Activated CD8-positive, alpha-beta memory T cell treated with anti-CD3 and anti-CD28 coated beads for 36 hours (primary cell): Measurements from ENCODE around the gene EIF4EBP3. TPM values are rescaled to one million over a fixed set of nuclear protein-coding genes. Genes with fewer than 3 reads are reported as not detected.

Source experiments
- CTCF ChIA-PET: fragments of 350-600 bp; sonication (Branson Sonifier 250); formaldehyde crosslinking; loops from one replicate; lab custom pipeline; 2021; ENCODE audit warnings: antibody characterized with exemption; lab: Charles Lee
- POLR2A ChIA-PET: fragments of 350-600 bp; sonication (Branson Sonifier 250); formaldehyde crosslinking; loops from one replicate; lab custom pipeline; 2021; ENCODE audit warnings: antibody characterized with exemption; lab: Charles Lee
- total RNA-seq, 2 experiments: library from RNA; stranded (reverse); gene quantifications; one replicate each; pipeline ENCODE4 v1.2.3, GENCODE V29; 2021

The EIF4EBP3 gene
- total RNA-seq, 2 experiments from 2014 or later = 13.6 to 14.1 TPM

DNA sequence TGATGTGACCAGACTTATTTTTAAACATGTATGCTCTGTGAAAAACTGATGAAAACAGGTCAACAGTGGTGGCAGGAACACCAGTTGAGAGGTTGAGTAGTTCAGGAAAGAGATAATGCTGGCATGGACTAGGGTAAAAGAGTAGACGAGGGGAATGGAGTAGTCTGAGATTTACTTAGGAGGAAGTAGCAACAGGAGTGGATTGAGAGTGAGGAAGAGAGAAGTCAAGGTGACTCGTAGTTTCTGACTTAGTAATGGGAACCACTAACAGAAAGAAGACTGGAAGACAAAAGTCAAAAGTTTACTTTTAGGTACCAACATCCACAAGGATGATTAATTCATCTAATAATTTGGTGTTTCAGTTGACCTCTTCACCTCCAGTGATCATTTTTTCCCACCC lies 6.2 kb downstream of the EIF4EBP3 start:
- ChIA-PET CTCF (interaction anchor here (1.1 to 1.7 kb wide), 2 partner anchors 77 to 180 kb away, joined by 3 to 4 read pairs; no protein-coding TSS in a partner anchor), POLR2A (interaction anchor here (1.2 kb wide), 1 partner anchor 81 kb away, joined by 4 read pairs; no protein-coding TSS in a partner anchor)

DNA sequence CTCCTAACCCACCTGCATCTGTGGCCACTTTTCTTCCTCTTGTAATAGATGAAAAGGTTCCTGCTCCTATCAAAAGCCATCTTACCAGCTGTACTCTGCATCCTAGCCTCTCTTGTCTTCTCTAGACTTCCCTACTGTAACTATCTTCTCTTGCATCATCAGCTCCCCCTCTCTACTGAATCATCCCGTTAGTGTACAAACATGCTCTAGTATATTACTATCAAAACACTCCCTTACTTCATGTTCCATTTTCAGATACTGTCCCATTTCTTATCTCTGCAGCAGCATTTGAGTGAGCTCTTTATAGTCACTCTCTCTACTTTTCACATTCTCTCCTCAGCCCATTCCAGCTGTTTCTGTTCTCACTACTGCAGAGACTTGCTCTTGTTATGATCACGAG lies 7.0 kb downstream of the EIF4EBP3 start:
- POLR2A ChIA-PET = interaction anchor here (0.7 kb wide), 1 partner anchor 152 kb away, joined by 4 read pairs; no protein-coding TSS in a partner anchor
- CTCF ChIA-PET = interaction anchor here (0.6 to 1.2 kb wide), 3 partner anchors 9 to 80 kb away, joined by 3 to 5 read pairs (median 5); partner anchors contain the start of gene APBB3

DNA sequence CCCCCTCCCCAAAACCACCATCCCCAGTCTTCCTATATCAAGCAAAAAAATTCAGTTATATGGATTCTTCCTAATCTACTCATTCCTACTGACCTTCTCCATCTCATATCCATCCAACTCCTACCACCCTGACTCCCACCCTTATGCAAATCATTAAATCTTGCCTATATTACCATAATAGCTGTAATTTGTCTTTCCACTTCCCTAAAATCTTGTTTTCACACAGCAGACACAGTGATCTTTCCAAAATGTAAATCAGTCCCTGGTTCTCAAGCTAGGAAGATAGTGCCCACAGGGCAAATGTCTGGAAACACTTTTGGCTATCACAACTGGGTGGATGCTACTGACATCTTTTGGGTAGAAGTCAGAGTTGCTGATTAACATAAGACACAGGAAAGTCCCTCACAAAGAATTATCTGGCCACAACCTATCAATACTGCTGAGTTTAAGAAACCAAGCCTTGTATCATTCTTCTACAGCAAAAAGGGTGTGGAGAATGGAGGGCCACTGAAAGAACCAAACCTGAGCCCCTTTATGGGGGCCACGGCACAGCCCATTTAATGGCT lies 8.4 kb downstream of the EIF4EBP3 start:
- ChIA-PET POLR2A (interaction anchor here (0.6 to 0.7 kb wide), 2 partner anchors 76 to 145 kb away, joined by 3 to 5 read pairs; no protein-coding TSS in a partner anchor), CTCF (interaction anchor here (0.6 kb wide), 2 partner anchors 124 to 153 kb away, joined by 3 to 7 read pairs; no protein-coding TSS in a partner anchor)

DNA sequence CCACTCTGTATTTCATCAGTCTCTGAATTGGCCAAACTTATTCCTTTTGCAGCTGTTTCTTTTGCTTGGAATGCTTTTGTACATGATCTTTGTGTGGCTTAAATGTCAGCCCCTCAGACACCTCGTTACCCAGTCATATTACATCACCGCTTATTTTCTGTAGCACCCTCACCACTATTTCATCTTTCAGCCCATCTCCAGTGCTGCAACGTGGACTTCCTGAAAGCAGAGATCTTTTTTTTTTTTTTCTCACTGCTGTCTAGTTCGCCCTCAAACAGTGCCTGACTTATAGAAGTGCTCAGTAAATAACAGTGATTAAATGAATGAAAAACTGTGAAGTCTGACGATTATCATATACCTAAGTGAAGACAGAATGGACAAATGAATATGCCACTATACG lies 9.0 kb downstream of the EIF4EBP3 start:
- ChIA-PET CTCF (interaction anchor here (1.1 to 2.4 kb wide), 2 partner anchors 11 to 78 kb away, joined by 5 to 6 read pairs; no protein-coding TSS in a partner anchor), POLR2A (interaction anchor here (0.6 to 1.4 kb wide), 3 partner anchors 9 to 76 kb away, joined by 4 to 5 read pairs (median 5); partner anchors contain the start of gene EIF4EBP3)

DNA sequence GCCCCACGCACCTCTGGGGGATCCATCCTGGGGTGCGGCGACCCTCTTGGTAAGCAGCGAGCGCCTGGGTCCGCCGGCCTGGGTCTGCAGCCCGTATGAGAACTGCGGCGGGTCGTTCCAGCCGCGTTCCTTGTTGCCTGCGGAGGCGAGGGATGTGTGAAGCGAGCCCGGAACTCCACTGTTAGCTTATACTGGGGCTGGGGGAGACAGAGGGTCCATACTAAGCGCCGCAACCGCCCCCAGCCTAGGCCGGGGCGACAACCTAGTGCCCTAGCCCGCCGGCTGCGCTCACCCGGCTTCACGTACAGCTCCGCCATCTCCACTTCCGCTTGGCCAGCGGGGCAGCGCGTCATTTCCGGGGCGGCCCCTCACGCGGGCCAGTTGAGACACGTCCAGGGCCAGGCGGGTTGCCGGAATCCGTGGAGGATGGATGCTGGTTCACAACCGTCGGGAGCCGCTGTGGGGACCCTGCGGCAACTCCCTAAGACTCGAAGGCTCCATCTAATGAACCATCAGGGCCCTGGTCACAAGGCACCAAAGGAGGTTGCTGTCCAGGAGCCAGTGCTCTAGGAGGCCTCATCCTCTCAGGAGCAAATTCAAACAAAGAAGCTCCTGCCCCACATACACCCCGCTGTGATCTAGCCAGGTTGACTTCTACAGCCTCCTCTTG lies 9.8 kb downstream of the EIF4EBP3 start, which contains the start of gene SRA1:
SRA1 (minus strand) TSS at position 338 of the 670 bp plus-strand sequence; CDS start at position 317, 21 bp downstream.
- ChIA-PET POLR2A (interaction anchor here (0.6 to 1.4 kb wide), 6 partner anchors 9 to 89 kb away, joined by 3 to 7 read pairs (median 4); partner anchors contain the start of gene EIF4EBP3), CTCF (interaction anchor here (0.5 to 2.4 kb wide), 5 partner anchors 9 to 148 kb away, joined by 3 to 6 read pairs (median 5); partner anchors contain the start of gene EIF4EBP3)

DNA sequence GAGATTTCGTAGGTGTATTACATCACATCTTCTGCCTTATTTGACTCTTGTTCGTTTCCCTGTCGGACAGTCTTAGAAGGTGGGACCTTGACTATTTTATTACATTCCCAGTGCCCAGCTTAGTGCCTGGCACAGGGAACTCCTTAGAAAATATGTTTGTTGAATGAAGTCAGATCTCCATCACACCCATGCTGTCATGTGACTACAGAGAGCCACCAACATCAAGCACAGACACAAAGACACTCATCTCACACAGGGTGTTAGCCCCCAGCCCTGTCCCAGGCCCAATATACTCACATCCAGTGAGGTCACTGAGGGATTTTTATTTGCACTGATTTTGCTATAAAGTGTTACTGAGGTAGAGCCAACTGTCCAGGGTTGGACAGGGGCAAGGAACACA lies 10.5 kb downstream of the EIF4EBP3 start:
- CTCF ChIA-PET = interaction anchor here (0.5 to 2.4 kb wide), 4 partner anchors 10 to 149 kb away, joined by 3 to 6 read pairs (median 5); partner anchors contain the start of gene EIF4EBP3
- POLR2A ChIA-PET = interaction anchor here (0.5 to 1.4 kb wide), 6 partner anchors 8 to 89 kb away, joined by 3 to 7 read pairs (median 3); partner anchors contain the start of gene EIF4EBP3

DNA sequence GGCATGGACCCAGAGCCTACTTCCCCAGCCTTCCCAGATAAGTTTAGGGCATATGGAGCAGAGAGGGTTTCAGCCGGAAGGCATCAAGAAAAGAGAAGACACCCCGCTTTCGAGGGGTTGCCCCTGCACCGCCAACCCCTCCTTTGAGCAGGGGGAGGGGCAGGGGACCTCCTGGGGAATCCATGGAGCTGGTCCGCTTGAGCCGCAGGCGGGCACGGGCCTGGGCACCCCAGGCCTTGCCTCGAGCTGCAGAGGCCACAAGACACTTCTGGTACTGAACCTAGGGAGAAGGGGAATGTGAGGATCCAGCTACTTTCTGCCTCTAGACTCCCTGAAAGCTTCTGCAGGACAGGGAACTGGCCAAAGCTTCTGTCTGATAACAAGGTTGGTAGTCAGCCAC lies 11.1 kb downstream of the EIF4EBP3 start:
- ChIA-PET CTCF (interaction anchor here (2.4 kb wide), 1 partner anchor 76 kb away, joined by 6 read pairs; no protein-coding TSS in a partner anchor), POLR2A (interaction anchor here (0.5 to 0.9 kb wide), 2 partner anchors 8 to 11 kb away, joined by 3 read pairs; no protein-coding TSS in a partner anchor)

DNA sequence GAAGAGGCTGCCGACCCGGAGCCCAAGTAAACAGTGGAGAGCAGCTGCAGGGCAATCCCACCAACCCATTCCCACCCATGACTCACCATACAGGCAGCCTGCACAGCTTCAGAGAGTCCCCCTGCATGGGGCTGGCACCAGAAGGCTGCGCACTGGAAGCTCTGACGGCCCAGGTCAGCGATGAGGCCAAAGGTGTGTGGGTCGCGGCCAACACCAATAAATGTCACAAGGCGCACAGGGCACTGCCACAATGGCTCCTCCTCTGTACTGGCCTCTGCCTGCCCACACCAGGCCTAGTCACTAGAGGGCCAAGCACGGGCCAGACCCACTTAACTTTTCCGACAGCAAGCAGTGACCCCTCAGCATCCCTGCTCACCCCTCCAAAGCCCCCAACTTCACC lies 12.8 kb downstream of the EIF4EBP3 start:
- CTCF ChIA-PET = no interaction called here
- POLR2A ChIA-PET = no interaction called here

DNA sequence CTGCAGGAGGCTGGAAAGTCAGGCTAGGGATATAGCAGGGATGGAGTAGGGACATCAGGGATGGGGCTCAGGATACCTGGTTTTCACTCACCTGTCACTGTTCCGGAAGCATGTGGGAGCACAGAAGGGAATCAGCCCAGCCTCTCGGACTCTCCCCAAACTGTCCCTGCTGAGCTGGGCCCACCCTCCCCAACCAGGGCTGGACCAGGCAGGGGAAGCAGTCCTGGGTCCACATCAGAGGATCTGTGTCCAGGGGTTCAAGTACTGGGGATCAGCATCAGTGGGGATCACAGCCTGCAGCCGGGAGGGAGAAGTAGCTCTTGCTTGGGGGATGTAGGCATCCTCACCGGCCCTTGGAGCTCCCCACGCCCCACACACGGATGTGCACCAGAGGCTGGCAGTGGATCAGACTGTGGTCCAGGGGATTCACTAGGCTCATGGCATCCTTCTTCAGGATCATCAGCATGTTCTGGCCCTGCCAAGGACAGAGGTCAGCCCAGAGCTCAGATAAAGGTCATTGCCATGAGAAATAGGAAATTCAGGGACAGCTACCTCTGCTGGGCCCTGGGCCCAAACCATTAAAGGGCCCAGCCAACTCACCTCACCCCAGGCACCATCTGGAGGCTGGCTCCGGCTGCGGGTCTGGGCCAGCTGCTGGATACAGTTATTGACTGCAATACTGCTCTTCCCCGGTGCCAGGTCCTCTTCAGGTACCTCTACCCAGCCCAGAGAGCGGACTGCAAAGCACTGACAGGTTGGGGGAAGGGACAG lies 14.5 kb downstream of the EIF4EBP3 start:
- CTCF ChIA-PET = no interaction called here
- POLR2A ChIA-PET = interaction anchor here (0.6 kb wide), 2 partner anchors 60 to 129 kb away, joined by 3 to 4 read pairs; partner anchors contain the start of genes HARS1 and HARS2

DNA sequence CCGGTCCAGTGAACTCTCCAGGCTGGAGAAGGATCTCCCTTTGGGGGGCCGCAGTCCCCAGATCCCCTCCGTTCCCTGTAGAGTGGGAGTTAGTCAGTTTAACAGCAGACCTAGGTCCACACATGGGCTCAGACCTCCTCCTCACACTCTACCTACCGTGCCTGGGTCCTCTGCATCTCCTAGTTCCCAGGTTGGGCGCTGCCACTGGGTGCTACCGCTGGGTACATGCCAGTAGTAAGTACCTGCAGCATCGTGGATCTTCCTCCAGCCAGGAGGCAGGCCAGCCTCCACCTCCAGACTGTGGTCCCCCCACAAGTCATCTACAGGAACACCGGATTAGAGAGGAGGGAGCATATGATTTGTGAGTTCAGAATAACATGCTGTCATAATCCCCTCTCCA lies 16.1 kb downstream of the EIF4EBP3 start:
- CTCF ChIA-PET = interaction anchor here (0.6 to 1.5 kb wide), 2 partner anchors 9 to 13 kb away, joined by 3 read pairs; no protein-coding TSS in a partner anchor
- POLR2A ChIA-PET = interaction anchor here (0.6 to 1.8 kb wide), 6 partner anchors 17 to 1353 kb away, joined by 3 to 5 read pairs (median 4); partner anchors contain the start of genes EIF4EBP3, HARS1, HARS2 and IK

DNA sequence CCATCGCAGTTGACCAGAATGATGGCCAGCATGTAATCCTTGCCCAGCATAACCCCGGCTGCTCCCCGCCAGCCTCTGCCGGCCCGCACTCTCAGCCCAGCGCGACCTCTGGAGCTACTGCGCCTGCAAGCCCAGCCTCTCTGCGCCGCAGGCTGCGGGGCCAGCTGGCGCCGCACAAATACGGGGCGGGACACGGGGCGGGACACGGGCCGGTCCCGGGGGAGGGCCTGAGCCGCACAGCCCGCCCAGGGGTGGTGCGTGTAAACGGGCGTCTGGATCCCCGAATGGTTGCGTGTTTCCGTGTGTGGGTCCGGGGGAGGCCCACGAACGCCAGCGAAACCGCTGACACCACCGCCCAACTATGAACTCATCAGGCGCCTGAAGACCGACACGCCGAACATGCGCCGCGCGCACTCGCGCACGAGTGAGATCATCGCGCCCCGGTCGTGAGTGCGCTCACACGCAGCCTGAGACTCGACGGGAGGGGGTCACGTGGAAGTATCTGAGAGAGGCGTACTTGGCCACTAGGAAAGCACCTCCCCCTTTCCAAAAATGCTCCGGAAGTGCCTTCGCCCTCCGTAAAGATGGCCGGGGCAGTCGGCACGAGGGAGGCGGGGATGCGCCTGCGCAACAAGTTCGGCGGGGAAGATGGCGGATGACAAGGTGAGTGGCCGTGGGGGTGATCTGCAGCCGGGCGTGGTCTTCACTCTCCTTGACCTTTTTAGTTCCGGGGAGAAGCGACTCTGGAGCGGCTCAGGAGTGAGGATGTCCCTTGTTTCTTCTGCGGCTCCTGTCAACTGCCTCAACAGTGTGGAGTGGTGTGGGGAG lies 16.9 kb downstream of the EIF4EBP3 start, which contains the start of the genes APBB3 and SLC35A4:
APBB3 (minus strand) TSS at position 403 of the 828 bp plus-strand sequence; CDS start at position 50, 353 bp downstream.
SLC35A4 (plus strand) TSS at position 633 of the 828 bp plus-strand sequence. CDS start 2,342 bp downstream, outside the sequence.
- ChIA-PET CTCF (interaction anchor here (0.6 to 1.5 kb wide), 3 partner anchors 10 to 71 kb away, joined by 3 to 4 read pairs (median 3); no protein-coding TSS in a partner anchor), POLR2A (interaction anchor here (0.6 to 1.8 kb wide), 8 partner anchors 17 to 1352 kb away, joined by 3 to 5 read pairs (median 4); partner anchors contain the start of genes CD14, EIF4EBP3, HARS1 and HARS2)

DNA sequence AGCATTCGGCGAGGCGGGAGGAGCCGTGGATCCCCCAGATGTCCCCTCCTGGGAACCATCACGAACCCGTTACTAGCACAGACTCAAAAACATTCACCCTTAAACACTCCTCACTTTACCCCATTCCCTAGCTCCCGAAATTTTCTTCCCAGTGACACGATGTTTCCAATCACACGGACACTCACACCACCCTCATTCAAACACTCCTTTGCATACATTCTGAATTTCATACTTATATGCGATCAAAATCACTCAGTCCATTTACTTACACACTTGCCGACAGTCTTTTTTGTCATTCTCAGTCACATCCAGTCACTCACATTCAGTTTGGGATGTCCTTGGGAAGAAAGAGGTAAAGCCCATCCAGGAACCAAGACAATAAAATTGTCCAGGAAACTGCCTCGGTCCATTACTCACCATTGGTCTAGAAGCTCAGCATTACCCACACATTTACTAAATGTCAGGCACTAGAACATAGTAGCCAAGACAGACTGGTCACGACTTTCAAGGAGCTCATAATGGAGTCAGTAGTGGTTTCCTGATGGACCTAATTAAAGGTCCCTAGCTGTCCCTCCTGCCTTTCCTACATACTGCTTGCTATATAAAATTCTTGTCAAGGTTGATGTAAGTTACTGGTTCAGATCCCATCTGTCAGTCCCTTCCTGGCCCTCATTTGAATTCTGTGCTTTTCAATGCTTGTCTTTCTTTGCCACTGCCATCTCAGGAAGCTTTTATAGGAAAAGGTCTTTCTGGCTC lies 17.7 kb downstream of the EIF4EBP3 start:
- ChIA-PET CTCF (interaction anchor here (0.8 to 1.5 kb wide), 3 partner anchors 68 to 202 kb away, joined by 3 to 4 read pairs (median 3); partner anchors contain the start of gene CD14), POLR2A (interaction anchor here (1.0 to 1.8 kb wide), 3 partner anchors 67 to 126 kb away, joined by 3 to 5 read pairs (median 5); partner anchors contain the start of genes CD14, HARS1 and HARS2)

DNA sequence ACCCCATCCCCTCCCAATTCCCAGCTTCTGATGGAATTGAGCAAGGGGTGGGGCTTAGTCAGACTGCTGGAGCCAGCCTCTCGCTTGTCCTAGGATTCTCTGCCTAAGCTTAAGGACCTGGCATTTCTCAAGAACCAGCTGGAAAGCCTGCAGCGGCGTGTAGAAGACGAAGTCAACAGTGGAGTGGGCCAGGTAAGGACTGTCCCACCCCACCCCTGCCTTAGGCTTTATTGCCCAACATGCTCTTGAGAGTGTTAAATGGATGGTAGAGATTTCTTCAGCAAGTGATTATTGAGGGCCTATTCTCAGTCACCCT lies 18.3 kb downstream of the EIF4EBP3 start:
- ChIA-PET POLR2A (interaction anchor here (0.8 to 1.0 kb wide), 3 partner anchors 8 to 69 kb away, joined by 3 to 5 read pairs (median 3); partner anchors contain the start of gene CD14), CTCF (interaction anchor here (0.8 to 1.5 kb wide), 3 partner anchors 67 to 202 kb away, joined by 3 to 4 read pairs (median 3); partner anchors contain the start of gene CD14)

DNA sequence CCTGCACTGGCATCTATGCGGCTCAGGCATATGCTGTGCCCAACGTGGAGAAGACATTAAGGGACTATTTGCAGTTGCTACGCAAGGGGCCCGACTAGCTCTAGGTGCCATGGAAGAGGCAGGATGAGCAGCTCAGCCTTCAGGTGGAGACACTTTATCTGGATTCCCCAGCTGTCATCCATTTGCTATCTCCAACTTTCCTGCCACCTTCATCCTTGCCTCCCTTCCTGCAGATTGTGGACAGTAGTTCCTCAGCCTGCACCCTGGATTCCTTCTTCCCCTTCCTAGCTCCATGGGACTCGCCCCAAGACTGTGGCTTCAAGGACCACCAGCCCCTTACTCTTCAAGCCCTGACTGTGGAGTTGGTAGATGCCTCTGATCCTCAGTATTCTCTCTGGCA lies 19.2 kb downstream of the EIF4EBP3 start:
- ChIA-PET POLR2A (interaction anchor here (0.8 kb wide), 1 partner anchor 9 kb away, joined by 3 read pairs; no protein-coding TSS in a partner anchor), CTCF (interaction anchor here (0.6 to 1.1 kb wide), 2 partner anchors 66 to 764 kb away, joined by 3 read pairs; partner anchors contain the start of genes CD14 and PCDHGA1)

DNA sequence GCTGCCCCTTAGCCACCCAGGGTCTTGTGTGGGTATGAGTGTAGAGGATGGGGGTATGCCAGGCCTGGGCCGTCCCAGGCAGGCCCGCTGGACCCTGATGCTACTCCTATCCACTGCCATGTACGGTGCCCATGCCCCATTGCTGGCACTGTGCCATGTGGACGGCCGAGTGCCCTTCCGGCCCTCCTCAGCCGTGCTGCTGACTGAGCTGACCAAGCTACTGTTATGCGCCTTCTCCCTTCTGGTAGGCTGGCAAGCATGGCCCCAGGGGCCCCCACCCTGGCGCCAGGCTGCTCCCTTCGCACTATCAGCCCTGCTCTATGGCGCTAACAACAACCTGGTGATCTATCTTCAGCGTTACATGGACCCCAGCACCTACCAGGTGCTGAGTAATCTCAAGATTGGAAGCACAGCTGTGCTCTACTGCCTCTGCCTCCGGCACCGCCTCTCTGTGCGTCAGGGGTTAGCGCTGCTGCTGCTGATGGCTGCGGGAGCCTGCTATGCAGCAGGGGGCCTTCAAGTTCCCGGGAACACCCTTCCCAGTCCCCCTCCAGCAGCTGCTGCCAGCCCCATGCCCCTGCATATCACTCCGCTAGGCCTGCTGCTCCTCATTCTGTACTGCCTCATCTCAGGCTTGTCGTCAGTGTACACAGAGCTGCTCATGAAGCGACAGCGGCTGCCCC lies 19.8 kb downstream of the EIF4EBP3 start:
- ChIA-PET POLR2A (no interaction called here), CTCF (interaction anchor here (0.6 to 1.6 kb wide), 3 partner anchors 66 to 763 kb away, joined by 3 to 4 read pairs (median 3); partner anchors contain the start of genes CD14 and PCDHGA1)
